IMR-90 (cell line): ENCODE measurements around the gene S100B. TPM values are rescaled to one million over a fixed set of nuclear protein-coding genes. Genes with fewer than 3 reads are reported as not detected.

ENCODE experiments used
- ATAC-seq: fragments of 200-7000 bp; cut with Tn5 transposase; 2 replicates; pipeline ENCODE4 v1.9.1; 2020; ENCODE audit warnings: low read depth, mild to moderate bottlenecking, moderate library complexity
- BruUV-seq: library from RNA; stranded (reverse); fragments of 400-500 nt; replicated peaks from 2 replicates; lab custom pipeline; 2021; lab: Mats Ljungman, UMichigan
- CTCF ChIA-PET: fragments of 300-600 bp; formaldehyde crosslinking; extraction: SDS; loops from one replicate; lab custom pipeline; 2021; ENCODE audit warnings: antibody characterized with exemption; lab: Yijun Ruan, JAX
- POLR2A ChIA-PET: fragments of 300-600 bp; sonication (Branson Sonifier 250); formaldehyde crosslinking; loops from one replicate; lab custom pipeline; 2022; ENCODE audit warnings: antibody characterized with exemption; ENCODE audit not compliant: unreplicated experiment; lab: Charles Lee
- DNase-seq: peaks from one replicate; pipeline ENCODE4 v3.0.0; 2013
- H2AFZ ChIP-seq: replicated peaks from 2 replicates; pipeline ENCODE3; 2013; ENCODE audit warnings: low read length, mild to moderate bottlenecking; ENCODE audit not compliant: poor library complexity
- H2AK5ac ChIP-seq: 2 replicates; pipeline ENCODE4 v1.6.1; 2013; ENCODE audit warnings: low read depth, low read length, inconsistent platforms
- H2AK9ac ChIP-seq: replicated peaks from 2 replicates; pipeline ENCODE3; 2013; ENCODE audit warnings: mild to moderate bottlenecking, low read depth, low read length, moderate library complexity; ENCODE audit not compliant: poor library complexity
- H2BK120ac ChIP-seq: 2 replicates; pipeline ENCODE4 v1.6.1; 2013; ENCODE audit warnings: low read depth, low read length, inconsistent platforms
- H2BK15ac ChIP-seq: 3 replicates; pipeline ENCODE4 v1.6.1; 2013; ENCODE audit warnings: low read depth, low read length, inconsistent platforms
- H2BK20ac ChIP-seq: 2 replicates; pipeline ENCODE4 v1.6.1; 2013; ENCODE audit warnings: low read depth, mild to moderate bottlenecking, inconsistent platforms, low read length, moderate library complexity
- H2BK5ac ChIP-seq: 2 replicates; pipeline ENCODE4 v1.6.1; 2013; ENCODE audit warnings: mild to moderate bottlenecking, low read depth, low read length, inconsistent platforms; ENCODE audit not compliant: poor library complexity, severe bottlenecking
- H3K14ac ChIP-seq: replicated peaks from 2 replicates; pipeline ENCODE4 v1.6.1; 2013; ENCODE audit warnings: low read depth, low read length, inconsistent platforms
- H3K18ac ChIP-seq: 2 replicates; pipeline ENCODE4 v1.6.1; 2013; ENCODE audit warnings: low read depth, low read length, control low read depth
- H3K23ac ChIP-seq: 2 replicates; pipeline ENCODE4 v1.6.1; 2013; ENCODE audit warnings: low read depth, low read length, inconsistent platforms
- H3K27ac ChIP-seq: 2 replicates; pipeline ENCODE4 v1.5.1; 2013; ENCODE audit warnings: mild to moderate bottlenecking, control low read depth, low read length; ENCODE audit not compliant: insufficient read depth
- H3K27me3 ChIP-seq: 2 replicates; pipeline ENCODE4 v1.6.1; 2013; ENCODE audit warnings: low read length; ENCODE audit not compliant: control insufficient read depth, insufficient read depth
- H3K36me3 ChIP-seq: 2 replicates; pipeline ENCODE4 v1.6.1; 2013; ENCODE audit warnings: low read length, mixed read lengths; ENCODE audit not compliant: control insufficient read depth, insufficient read depth
- H3K4ac ChIP-seq: 2 replicates; pipeline ENCODE4 v1.6.1; 2013; ENCODE audit warnings: low read depth, low read length, inconsistent platforms
- H3K4me1 ChIP-seq: 2 replicates; pipeline ENCODE4 v1.6.1; 2013; ENCODE audit warnings: low read length, mixed read lengths; ENCODE audit not compliant: control insufficient read depth, insufficient read depth
- H3K4me2 ChIP-seq: 2 replicates; pipeline ENCODE4 v1.6.1; 2013; ENCODE audit warnings: low read depth, mild to moderate bottlenecking, control low read depth, low read length, moderate library complexity
- H3K4me3 ChIP-seq: 2 replicates; pipeline ENCODE4 v1.5.1; 2013; ENCODE audit warnings: low read depth, mild to moderate bottlenecking, control low read depth, low read length, moderate library complexity; ENCODE audit not compliant: insufficient read depth
- H3K56ac ChIP-seq: 2 replicates; pipeline ENCODE4 v1.6.1; 2013; ENCODE audit warnings: low read length, inconsistent platforms; ENCODE audit not compliant: insufficient read depth; ENCODE audit errors: extremely low read depth
- H3K79me1 ChIP-seq, 2 experiments: 2 replicates each; pipeline ENCODE4 v1.6.1; 2013; ENCODE audit warnings: low read length in 2 of 2, inconsistent platforms in 1 of 2, low read depth in 1 of 2
- H3K9ac ChIP-seq: 2 replicates; pipeline ENCODE4 v1.6.1; 2013; ENCODE audit warnings: low read depth, low read length, control low read depth
- H3K9me1 ChIP-seq: 2 replicates; pipeline ENCODE4 v1.6.1; 2013; ENCODE audit warnings: low read length, inconsistent platforms; ENCODE audit not compliant: insufficient read depth
- H3K9me3 ChIP-seq: 2 replicates; pipeline ENCODE4 v1.6.1; 2013; ENCODE audit warnings: low read length; ENCODE audit not compliant: control insufficient read depth, insufficient read depth
- H4K20me1 ChIP-seq: 2 replicates; pipeline ENCODE4 v1.6.1; 2013; ENCODE audit warnings: low read length, inconsistent platforms; ENCODE audit not compliant: insufficient read depth
- H4K5ac ChIP-seq: 2 replicates; pipeline ENCODE4 v1.6.1; 2013; ENCODE audit warnings: mild to moderate bottlenecking, low read depth, low read length, control low read depth
- H4K8ac ChIP-seq, 2 experiments: 2 replicates each; pipeline ENCODE4 v1.6.1; 2013; ENCODE audit warnings: low read depth in 2 of 2, low read length in 2 of 2, control low read depth in 1 of 2, inconsistent platforms in 1 of 2
- H4K91ac ChIP-seq: 2 replicates; pipeline ENCODE4 v1.6.1; 2013; ENCODE audit warnings: low read depth, low read length, inconsistent platforms; ENCODE audit not compliant: insufficient read depth
- CHD1 ChIP-seq: IDR thresholded peaks from 2 replicates; pipeline ENCODE4 v1.6.1; 2012; ENCODE audit warnings: low read depth, low read length, improper control_type of control experiment
- CTCF ChIP-seq: conservative IDR thresholded peaks from 2 replicates; pipeline ENCODE4 v1.5.1; 2012; ENCODE audit warnings: mild to moderate bottlenecking, low read depth, low read length, improper control_type of control experiment
- MAZ ChIP-seq: IDR thresholded peaks from 2 replicates; pipeline ENCODE4 v1.6.1; 2012; ENCODE audit warnings: low read depth, mild to moderate bottlenecking, low read length, improper control_type of control experiment, moderate library complexity, borderline replicate concordance
- POLR2A ChIP-seq: IDR thresholded peaks from 2 replicates; pipeline ENCODE4 v1.6.1; 2012; ENCODE audit warnings: mild to moderate bottlenecking, low read depth, low read length
- RFX5 ChIP-seq: IDR thresholded peaks from 2 replicates; pipeline ENCODE4 v1.8.0; 2012; ENCODE audit warnings: low read depth, mild to moderate bottlenecking, low read length, moderate library complexity
- WGBS, 2 experiments: methylation state at CpG; one replicate each; pipeline versions ENCODE4 v1.1.5 to v1.1.7; 2013; ENCODE audit warnings: missing lambda C conversion rate in 2 of 2; ENCODE audit not compliant: insufficient read length in 1 of 2; ENCODE audit errors: extremely low coverage in 2 of 2; 5-methylcytosine and 5-hydroxymethylcytosine counted together
- dilution Hi-C: fragments of 300-500 bp; cut with HindIII; formaldehyde crosslinking; loops from one replicate; pipeline ENCODE4 v1.14.3; 2018; ENCODE audit warnings: low sequenced_read_pairs; ENCODE audit not compliant: unreplicated experiment
- in situ Hi-C: fragments of 300-500 bp; cut with MboI; formaldehyde crosslinking; loops from 3 replicates; pipeline ENCODE4 v1.14.3; 2019; ENCODE audit warnings: low sequenced_read_pairs, inconsistent platforms, mixed read lengths
- intact Hi-C: fragments of 100-400 bp; cut with micrococcal nuclease; formaldehyde crosslinking; loops from 2 replicates; pipeline ENCODE4 v1.10.0; 2022
- polyA plus RNA-seq, 3 experiments: library from polyadenylated mRNA; depleted of rRNA; stranded (reverse); fragments of >200 nt; gene quantifications; 2 replicates each; pipeline ENCODE4 v1.2.3, GENCODE V29; 2012; ENCODE audit warnings: low replicate concordance in 1 of 3
- total RNA-seq: library from RNA; depleted of rRNA; stranded (reverse); fragments of >200 nt; gene quantifications from 2 replicates; pipeline ENCODE4 v1.2.3, GENCODE V29; 2012

The S100B gene
- total and polyA plus RNA-seq, 2 of the 4 experiments (the other 2 are of a cell fraction): 0.18 to 0.26 TPM

- Histone ChIP-seq H3K9me1 (peaks cover 6% of the 10 kb centered on the region; the same call in 1 of the 2 replicates), H4K91ac (peak overlapping the region; percentile 80), H3K27ac (peak overlapping the region; percentile 84), H3K4me3 (peak overlapping the region; percentile 36), H2BK120ac (peak overlapping the region; percentile 57; the same call in 1 of the 2 replicates), H3K23ac (peak overlapping the region; percentile 77), H3K14ac (peak overlapping the region; percentile 91), H3K56ac (peak overlapping the region; percentile 87), H3K4me2 (peak overlapping the region; percentile 75), H4K5ac (peak overlapping the region; percentile 97), H3K79me1 (peaks cover 5 to 31% of the 10 kb centered on the region in 2 experiments; a peak in 3 of 4 replicates), H2AK5ac (peak overlapping the region; percentile 65), H3K4ac (peak overlapping the region; percentile 95), H3K9ac (peak overlapping the region; percentile 85), H3K27me3 (no peaks in the 10 kb centered on the region), H3K18ac (peak overlapping the region; percentile 65), H3K36me3 (peaks cover 3% of the 10 kb centered on the region), H2AFZ (peak overlapping the region; percentile 90), H3K4me1 (peaks cover 4% of the 10 kb centered on the region), H2BK15ac (0 out of 3 replicates have a peak overlapping the region, but pooled peaks have one; percentile 31), H4K20me1 (peaks cover 27% of the 10 kb centered on the region), H2BK5ac (peak overlapping the region; percentile 81), H2AK9ac (peak overlapping the region; percentile 13), H4K8ac (peak overlapping the region; percentile 98 to 100), H3K9me3 (no peaks in the 10 kb centered on the region), H2BK20ac (no peak overlapping the region)
- TF ChIP-seq MAZ (peak; percentile 9; the same call in 1 of the 2 replicates), CHD1 (no peak), CTCF (peak; percentile 34; the same call in 1 of the 2 replicates), RFX5 (no peak), POLR2A (no peak)
- POLR2A ChIA-PET: no interaction called here
- DNase-seq (peak; percentile 87), ATAC-seq (peak; percentile 67)
- 0% methylated on average over 4 of the region's 14 CpGs; no CpG with 5 or more reads in 1 of the 2 experiments for WGBS, 2 experiments
- in situ Hi-C loops: no loop called here
- CTCF ChIA-PET: no interaction called here
- intact Hi-C loops: no loop called here
- dilution Hi-C loops: no loop called here
- BruUV-seq: no TSS peak
These were observed 30.1 kb upstream of the S100B start for GRCh38 chr21:46634966-46635323.
